ENCODE results near the gene IER3.

IER3 gene

DNA sequence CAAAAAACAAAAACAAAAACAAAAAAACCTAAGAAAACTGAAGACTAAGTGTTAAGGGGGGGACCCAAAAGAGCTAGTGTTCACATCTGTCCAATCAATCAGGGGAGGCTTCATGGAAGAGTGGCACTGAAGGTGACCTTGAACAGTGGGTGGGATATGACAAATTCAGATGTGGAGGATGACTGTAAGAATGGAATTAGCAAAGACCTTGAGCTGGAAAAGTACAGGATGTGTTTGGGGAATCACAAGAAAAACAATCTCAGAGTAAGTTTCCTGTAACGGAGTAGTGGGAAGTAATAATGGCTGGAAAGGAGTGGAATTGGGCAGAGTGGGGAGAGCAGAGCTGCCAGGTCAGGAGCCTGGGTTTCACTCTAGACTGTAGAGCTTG is 2.9 kb upstream of the IER3 start:
- Histone ChIP-seq H3K27ac (replicated peaks) (no peak overlapping the region), H3K27me3 (ENCODE audit: insufficient read depth, poor library complexity, severe bottlenecking) (peaks cover 5% of the 10 kb centered on the region), H3K4me3 (replicated peaks; ENCODE audit: insufficient read depth, low read length) (no peak overlapping the region)
- DNase-seq (ENCODE audit: low read depth in 1 of 2, low spot score in 1 of 2) = no peak
- TF ChIP-seq POLR2AphosphoS5 (IDR thresholded peaks at IDR 0.05; ENCODE audit: low read depth) = no peak
- no peak for TF ChIP-seq GABPA (IDR thresholded peaks at IDR 0.05; ENCODE audit: low read depth)
- TF ChIP-seq, protein P1, sequence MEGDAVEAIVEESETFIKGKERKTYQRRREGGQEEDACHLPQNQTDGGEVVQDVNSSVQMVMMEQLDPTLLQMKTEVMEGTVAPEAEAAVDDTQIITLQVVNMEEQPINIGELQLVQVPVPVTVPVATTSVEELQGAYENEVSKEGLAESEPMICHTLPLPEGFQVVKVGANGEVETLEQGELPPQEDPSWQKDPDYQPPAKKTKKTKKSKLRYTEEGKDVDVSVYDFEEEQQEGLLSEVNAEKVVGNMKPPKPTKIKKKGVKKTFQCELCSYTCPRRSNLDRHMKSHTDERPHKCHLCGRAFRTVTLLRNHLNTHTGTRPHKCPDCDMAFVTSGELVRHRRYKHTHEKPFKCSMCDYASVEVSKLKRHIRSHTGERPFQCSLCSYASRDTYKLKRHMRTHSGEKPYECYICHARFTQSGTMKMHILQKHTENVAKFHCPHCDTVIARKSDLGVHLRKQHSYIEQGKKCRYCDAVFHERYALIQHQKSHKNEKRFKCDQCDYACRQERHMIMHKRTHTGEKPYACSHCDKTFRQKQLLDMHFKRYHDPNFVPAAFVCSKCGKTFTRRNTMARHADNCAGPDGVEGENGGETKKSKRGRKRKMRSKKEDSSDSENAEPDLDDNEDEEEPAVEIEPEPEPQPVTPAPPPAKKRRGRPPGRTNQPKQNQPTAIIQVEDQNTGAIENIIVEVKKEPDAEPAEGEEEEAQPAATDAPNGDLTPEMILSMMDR (IDR thresholded peaks at IDR 0.05; ENCODE audit: insufficient read depth, low read length) = no peak
- TF ChIP-seq, protein P2, sequence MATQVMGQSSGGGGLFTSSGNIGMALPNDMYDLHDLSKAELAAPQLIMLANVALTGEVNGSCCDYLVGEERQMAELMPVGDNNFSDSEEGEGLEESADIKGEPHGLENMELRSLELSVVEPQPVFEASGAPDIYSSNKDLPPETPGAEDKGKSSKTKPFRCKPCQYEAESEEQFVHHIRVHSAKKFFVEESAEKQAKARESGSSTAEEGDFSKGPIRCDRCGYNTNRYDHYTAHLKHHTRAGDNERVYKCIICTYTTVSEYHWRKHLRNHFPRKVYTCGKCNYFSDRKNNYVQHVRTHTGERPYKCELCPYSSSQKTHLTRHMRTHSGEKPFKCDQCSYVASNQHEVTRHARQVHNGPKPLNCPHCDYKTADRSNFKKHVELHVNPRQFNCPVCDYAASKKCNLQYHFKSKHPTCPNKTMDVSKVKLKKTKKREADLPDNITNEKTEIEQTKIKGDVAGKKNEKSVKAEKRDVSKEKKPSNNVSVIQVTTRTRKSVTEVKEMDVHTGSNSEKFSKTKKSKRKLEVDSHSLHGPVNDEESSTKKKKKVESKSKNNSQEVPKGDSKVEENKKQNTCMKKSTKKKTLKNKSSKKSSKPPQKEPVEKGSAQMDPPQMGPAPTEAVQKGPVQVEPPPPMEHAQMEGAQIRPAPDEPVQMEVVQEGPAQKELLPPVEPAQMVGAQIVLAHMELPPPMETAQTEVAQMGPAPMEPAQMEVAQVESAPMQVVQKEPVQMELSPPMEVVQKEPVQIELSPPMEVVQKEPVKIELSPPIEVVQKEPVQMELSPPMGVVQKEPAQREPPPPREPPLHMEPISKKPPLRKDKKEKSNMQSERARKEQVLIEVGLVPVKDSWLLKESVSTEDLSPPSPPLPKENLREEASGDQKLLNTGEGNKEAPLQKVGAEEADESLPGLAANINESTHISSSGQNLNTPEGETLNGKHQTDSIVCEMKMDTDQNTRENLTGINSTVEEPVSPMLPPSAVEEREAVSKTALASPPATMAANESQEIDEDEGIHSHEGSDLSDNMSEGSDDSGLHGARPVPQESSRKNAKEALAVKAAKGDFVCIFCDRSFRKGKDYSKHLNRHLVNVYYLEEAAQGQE (IDR thresholded peaks at IDR 0.05; ENCODE audit: insufficient replicate concordance, low read depth) = no peak
- TF ChIP-seq SPI1 (IDR thresholded peaks at IDR 0.05; ENCODE audit: borderline replicate concordance, low read depth) = no peak

DNA sequence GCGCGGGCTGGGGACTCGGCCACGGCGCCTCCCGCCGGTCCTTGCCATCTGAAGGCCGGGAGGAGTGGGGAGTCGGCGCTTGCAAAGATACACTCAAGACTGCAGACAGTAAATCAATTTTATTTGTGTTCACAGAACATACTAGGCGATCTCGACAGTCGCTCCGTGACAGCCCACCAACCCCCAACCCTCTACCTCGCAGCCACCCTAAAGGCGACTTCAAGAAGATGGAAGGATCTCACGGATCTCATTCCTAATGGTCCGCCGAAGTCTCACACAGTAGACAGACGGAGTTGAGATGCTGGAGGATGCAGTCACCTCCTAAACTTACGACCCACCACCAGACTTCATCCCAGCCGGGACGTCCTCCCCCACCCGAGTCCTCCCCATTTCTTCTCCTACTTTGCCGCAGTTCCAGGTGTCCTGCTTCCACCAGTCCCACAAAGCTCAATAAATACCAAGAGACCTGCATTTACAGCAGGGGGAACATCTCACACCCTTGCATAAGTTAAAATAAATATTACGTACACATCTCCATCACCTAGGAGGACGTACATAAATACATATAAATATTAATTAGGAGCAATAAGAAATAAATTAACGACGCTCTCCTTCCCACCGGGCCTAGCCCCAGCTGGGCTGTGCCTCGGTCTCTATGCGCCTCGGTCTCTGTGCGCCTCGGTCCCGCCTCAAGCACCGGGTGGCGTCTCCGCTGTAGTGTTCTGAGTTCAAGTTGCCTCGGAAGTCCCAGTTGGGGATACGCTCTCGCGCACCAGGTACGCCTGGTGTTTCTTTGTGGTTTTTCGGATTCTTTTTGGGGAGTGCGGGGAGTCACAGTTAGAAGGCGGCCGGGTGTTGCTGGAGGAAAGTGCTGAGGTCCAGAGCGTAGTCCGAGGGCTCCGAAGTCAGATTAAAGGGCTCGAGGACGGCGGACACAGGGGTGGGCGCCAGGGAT is 971 bp downstream of the IER3 start:
- peak overlapping the region; percentile 60 for H3K27ac ChIP-seq (replicated peaks)

DNA sequence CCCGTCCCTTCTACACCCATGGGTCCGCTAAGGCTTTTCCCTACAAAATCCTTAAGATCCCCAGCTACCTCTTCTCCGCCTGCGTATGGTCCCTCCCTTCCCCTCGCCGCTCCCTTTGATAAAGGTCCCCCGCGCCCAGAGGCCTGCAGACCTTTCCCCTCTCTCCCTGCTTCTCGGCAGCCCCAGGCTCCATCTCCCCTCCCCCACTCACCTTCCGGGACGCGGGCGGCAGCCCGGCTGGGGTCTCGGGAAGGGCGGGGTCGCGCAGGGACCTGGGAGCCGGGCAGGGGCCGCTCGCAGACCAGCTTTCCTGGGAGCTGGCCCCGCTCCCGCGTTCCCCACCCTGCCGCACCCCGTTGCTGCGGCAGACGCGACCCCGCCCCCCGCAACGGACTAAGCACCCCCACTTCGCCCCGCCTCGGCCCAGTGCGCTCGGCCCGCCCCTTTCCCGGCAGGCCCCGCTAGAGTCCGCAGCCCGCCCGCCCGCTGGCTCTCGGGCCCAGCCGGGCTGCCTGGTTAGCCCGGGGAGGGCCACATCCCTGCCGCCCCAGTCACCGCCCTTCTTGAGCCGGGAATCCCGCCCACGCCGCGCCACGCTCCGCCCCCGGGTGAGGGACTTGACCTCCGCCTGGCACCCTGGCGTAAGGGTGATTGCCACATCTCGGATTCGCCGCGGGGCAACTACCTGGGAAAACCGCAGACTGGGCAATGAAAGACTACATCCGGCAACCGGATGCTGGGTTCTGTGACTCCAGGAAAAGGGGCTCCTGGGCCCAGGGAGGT is 1.8 kb downstream of the IER3 start, which contains the start of gene FLOT1:
Gene FLOT1 (minus strand): TSS at position 372 of the 783 bp plus-strand sequence. CDS start 498 bp downstream, outside the sequence.
- H3K4me3 ChIP-seq (replicated peaks; ENCODE audit: insufficient read depth, low read length) = peak within 1 kb of the TSS; percentile 84
- TF ChIP-seq, protein P2 (IDR thresholded peaks at IDR 0.05; ENCODE audit: insufficient replicate concordance, low read depth) = no peak
- TF ChIP-seq GABPA (IDR thresholded peaks at IDR 0.05; ENCODE audit: low read depth) (peak; percentile 24; the same call in 1 of the 2 replicates), POLR2AphosphoS5 (IDR thresholded peaks at IDR 0.05; ENCODE audit: low read depth) (peak; percentile 79), SPI1 (IDR thresholded peaks at IDR 0.05; ENCODE audit: borderline replicate concordance, low read depth) (no peak)
- TF ChIP-seq, protein P1 (IDR thresholded peaks at IDR 0.05; ENCODE audit: insufficient read depth, low read length) = no peak
- H3K27ac ChIP-seq (replicated peaks) = peak within 1 kb of the TSS; percentile 67
- H3K27me3 ChIP-seq (ENCODE audit: insufficient read depth, poor library complexity, severe bottlenecking) = peaks cover 5% of the 10 kb centered on the region
- DNase-seq (ENCODE audit: low read depth in 1 of 2, low spot score in 1 of 2) = peak; percentile 98 to 99

More for the DNA sequence above, 971 bp downstream of the IER3 start:
- peaks cover 5% of the 10 kb centered on the region for H3K27me3 ChIP-seq (ENCODE audit: insufficient read depth, poor library complexity, severe bottlenecking)
- TF ChIP-seq SPI1 (IDR thresholded peaks at IDR 0.05; ENCODE audit: borderline replicate concordance, low read depth) = no peak
- TF ChIP-seq POLR2AphosphoS5 (IDR thresholded peaks at IDR 0.05; ENCODE audit: low read depth) = peak; percentile 12
- no peak for TF ChIP-seq GABPA (IDR thresholded peaks at IDR 0.05; ENCODE audit: low read depth)
- no peak for DNase-seq (ENCODE audit: low read depth in 1 of 2, low spot score in 1 of 2)
- peak overlapping the region; percentile 84 for H3K4me3 ChIP-seq (replicated peaks; ENCODE audit: insufficient read depth, low read length)

All from HL-60 (cell line).